Fibroblast of the aortic adventitia (primary cell): ENCODE data around the gene ALX3. TPM values are rescaled to one million over a fixed set of nuclear protein-coding genes. Genes with fewer than 3 reads are reported as not detected.

Experiments used
- DNase-seq: peaks from one replicate; pipeline ENCODE4 v3.0.0-alpha.2; 2010; ENCODE audit warnings: low read depth
- H3K4me3 ChIP-seq: 2 replicates; pipeline ENCODE4 v1.5.1; 2011; ENCODE audit warnings: low read depth, mild to moderate bottlenecking, control low read depth, low read length, moderate library complexity
- total RNA-seq: library from RNA; depleted of rRNA; stranded (reverse); fragments of >200 nt; gene quantifications from 2 replicates; pipeline ENCODE4 v1.2.3, GENCODE V29; 2012; ENCODE audit warnings: low replicate concordance
- TF ChIP-seq, protein P1 (sequence below): IDR thresholded peaks from 2 replicates; pipeline ENCODE4 v1.5.1; 2011; ENCODE audit warnings: mild to moderate bottlenecking, low read length, control low read depth, inconsistent platforms; ENCODE audit not compliant: insufficient read depth

Gene ALX3
- total RNA-seq, 1 donor, result 0.09 TPM

DNA sequence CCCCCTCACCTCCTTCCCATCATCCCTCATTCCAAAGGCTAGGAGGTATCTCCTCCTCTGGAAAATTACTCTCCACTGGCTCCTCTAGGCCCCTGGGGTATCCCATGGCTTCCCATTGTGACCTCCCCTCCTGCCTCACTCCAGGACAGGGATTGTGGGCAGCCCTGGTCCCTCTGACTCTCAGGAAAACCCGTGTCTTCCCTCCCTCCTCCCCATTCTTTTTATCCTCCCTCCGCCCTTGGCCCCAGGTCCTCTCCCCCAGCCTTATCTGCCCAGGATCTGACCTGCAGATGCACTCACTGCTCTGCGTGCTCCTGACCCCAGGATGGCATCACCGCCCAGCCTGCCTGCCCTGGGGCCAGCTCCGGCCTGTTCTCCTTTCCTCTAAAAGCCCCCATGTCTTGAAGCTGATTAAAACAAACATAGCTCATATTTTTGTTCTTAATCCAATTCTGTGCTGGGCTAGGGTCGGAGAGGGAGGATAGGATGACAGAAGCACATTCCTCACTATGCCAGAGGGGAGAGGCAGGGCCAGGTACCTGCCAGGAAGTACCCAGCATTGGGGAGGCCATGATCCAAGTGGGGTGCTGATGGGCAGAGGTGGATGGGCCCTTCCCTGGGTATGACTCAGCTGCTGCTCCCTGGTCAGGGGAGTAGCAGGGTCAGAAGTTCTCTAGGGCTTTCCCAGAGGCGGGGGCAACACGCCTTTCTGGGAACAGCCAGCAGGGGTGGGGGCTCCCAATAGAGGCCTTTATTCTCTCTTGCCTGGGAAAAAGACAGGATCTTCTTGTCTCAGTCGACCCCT lies 28.0 kb upstream of the ALX3 start:
- H3K4me3 ChIP-seq, result no peak overlapping the region
- DNase-seq, result no peak
- TF ChIP-seq, protein P1, sequence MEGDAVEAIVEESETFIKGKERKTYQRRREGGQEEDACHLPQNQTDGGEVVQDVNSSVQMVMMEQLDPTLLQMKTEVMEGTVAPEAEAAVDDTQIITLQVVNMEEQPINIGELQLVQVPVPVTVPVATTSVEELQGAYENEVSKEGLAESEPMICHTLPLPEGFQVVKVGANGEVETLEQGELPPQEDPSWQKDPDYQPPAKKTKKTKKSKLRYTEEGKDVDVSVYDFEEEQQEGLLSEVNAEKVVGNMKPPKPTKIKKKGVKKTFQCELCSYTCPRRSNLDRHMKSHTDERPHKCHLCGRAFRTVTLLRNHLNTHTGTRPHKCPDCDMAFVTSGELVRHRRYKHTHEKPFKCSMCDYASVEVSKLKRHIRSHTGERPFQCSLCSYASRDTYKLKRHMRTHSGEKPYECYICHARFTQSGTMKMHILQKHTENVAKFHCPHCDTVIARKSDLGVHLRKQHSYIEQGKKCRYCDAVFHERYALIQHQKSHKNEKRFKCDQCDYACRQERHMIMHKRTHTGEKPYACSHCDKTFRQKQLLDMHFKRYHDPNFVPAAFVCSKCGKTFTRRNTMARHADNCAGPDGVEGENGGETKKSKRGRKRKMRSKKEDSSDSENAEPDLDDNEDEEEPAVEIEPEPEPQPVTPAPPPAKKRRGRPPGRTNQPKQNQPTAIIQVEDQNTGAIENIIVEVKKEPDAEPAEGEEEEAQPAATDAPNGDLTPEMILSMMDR, result no peak

DNA sequence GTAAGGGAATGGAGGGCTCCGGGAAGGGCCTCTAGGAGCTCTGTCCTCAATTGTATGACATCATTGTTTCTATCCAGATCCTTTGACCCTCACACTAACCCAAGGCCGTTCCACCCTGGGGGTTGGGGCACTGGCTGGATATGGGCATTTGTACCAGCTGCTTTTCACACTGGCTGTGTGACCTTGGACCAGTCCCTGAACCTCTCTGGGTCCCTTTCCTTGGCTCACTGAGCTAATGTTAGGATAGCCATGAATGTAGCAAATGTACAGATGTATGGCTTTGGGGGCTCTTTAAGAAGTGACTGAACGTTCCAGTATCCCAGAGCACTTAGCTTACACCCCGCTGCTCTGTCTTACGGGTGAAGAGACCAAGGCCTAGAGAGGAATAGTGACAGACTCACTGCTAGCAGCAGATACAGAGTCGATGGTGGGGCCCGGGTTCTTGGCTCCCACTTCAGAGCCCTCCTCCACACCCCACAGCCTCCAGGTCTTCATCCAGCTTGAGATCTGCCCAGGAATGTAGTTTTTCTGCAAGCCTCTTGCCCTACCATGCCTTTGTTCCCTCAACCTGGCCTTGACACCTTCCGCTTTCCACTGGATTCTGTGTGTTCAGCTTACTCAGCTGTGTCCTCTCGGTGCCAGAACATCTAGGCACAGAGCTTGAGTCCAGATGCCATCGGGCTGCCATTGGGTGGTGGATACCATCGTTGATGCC lies 27.2 kb upstream of the ALX3 start:
- DNase-seq, result no peak
- no peak overlapping the region for H3K4me3 ChIP-seq
- TF ChIP-seq, protein P1, result no peak

DNA sequence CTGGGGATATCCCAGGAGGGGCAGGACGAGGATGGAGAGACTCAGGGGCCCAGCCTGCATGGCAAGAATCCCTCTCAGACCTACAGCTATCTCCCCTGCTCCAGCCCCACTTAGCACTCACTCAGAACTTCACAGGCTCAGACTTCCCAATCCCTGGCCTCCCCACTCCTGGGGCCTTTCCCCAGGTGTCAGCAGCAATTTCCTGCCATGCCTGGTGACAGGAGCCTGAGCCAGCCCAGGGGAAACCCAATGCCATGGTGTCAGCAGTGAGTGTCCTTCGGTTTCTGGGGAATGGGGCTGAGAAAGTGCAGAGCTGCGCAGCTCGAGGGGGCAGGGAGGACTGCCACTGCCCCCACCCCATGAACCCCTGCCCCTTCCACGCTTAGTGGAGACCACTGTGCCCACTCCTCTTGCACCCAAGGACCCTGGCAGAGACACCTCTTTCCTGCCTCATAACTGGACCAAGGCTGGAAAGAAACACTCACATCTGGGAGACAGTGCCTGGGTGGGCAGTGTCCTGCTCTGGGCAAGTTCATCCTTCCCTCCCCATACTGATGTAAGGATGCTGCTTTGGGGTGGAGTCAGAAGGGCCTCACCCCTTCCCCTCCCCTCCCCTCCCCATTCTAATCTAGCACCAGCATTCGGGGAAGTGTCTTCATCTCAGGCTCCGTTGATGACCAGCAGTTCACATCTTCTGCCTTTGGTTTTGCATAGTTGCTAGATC lies 24.6 kb upstream of the ALX3 start:
- TF ChIP-seq, protein P1, result no peak
- H3K4me3 ChIP-seq, result no peak overlapping the region
- no peak for DNase-seq

DNA sequence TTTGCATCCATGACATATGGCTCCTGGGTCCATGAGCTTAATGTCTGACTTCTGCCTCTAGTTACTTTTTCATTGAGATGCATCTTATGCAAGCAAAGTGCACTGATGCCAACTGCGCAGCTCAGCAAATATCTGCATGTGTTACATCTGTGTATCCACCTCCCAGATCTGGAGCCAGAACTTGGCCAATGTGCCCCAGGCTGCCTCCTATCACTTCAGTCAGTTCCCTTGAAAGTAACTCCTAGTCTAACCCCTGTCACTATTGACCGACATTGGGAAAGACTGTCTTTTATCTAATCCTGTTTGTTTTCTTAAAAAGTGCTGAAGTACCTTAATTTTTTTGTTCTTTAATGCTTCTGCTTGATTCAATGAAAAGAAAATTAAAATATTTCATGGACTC lies 22.5 kb upstream of the ALX3 start:
- TF ChIP-seq, protein P1, result no peak
- H3K4me3 ChIP-seq, result no peak overlapping the region
- DNase-seq, result no peak

DNA sequence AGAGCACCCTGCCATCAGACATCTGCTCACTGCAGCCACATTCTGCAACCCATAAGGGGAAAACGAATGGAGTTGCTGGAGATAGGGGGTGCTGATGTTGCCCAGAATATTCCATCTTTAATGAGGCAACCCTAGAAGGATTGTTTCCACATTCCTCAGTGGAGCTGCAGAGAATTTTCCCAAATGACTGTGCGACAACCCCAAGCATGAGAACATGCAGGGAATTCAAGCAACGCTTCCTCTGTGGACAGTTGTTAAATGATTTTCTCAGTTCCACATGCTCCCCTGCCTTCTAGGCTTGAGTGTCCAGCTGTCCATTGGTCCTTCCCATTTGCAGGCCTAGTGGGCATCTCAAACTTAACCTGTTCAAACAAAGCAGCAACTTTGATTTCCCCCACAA lies 21.3 kb upstream of the ALX3 start:
- TF ChIP-seq, protein P1, result no peak
- no peak overlapping the region for H3K4me3 ChIP-seq
- DNase-seq, result no peak

DNA sequence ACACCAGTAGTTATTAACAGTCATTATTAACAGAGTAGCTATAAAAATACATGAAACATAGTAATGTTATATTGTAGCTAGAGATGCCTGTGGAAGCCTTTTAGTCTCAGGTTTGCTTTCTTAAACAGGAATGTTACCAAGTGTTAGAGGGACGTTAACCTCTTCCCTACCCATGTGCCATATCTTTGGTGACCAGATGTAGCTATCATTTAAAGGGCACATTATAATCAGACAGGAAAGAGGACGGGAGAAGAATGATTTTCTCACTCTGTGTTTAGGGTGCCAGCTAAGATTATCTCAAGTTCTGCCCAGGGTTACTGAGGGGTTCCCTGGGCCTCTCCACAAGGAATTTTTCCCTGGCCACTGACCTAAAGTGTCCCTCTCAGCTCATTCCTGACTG lies 20.9 kb upstream of the ALX3 start:
- TF ChIP-seq, protein P1, result no peak
- H3K4me3 ChIP-seq, result no peak overlapping the region
- no peak for DNase-seq
